ENCODE results near the gene TMSB4X. TPM values are rescaled to one million over a fixed set of nuclear protein-coding genes. Genes with fewer than 3 reads are reported as not detected.

TMSB4X gene
- total and polyA plus RNA-seq, 2 donors (not counting 3 experiments of a cell fraction or from before 2014, with no cell fraction given), result 4,136 to 6,858 TPM

DNA sequence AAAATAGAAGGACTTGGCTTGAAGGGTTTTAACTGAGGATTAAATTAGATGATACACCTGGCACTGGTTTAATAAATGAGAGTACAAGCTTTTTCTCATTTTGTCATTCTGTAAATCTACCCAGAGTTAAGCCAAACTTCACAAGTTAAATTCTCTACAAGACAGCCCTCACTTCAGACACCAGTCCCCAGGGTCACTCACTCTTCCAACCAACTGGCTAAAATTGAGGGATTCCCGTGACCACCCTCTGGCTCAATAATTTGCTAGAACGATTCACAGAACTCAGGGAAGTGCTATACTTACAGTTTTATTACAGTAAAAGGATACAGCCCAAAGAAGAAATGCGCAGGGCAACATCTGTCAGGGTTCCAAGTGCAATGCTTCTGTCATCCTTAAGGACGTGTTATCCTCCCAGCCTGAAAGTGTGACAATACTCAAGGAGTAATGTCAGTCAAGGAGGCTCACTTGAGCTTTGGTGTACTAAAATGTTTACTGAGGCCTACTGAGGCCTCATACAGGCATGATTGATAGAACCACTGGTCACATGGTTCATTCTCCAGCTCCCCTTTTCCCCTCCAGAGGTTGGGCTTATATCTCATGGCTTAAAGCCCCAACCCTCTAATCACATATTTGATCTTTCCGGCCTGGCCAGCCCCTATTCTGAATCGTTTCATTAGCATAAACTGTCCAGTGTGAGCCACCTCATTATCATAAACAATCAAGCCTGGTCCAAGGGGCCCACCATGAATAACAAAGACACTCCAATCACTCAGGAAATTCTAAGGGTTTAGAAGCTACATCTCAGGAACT, 9.6 kb upstream of the TMSB4X start:
- no peak overlapping the region for H3K4me3 ChIP-seq (replicated peaks in 1 of 3; ENCODE audit: insufficient read depth in 1 of 3, low read depth in 1 of 3, low read length in 3 of 3)
- no peaks in the 10 kb centered on the region for H3K27me3 ChIP-seq (ENCODE audit: control insufficient read depth in 2 of 2, insufficient read depth in 2 of 2, low read length in 2 of 2)
- peak overlapping the region; percentile 64 for H2AFZ ChIP-seq (ENCODE audit: low read depth, low read length)
- no peaks in the 10 kb centered on the region for H3K9me3 ChIP-seq (replicated peaks; ENCODE audit: control insufficient read depth, insufficient read depth, low read length)
- POLR2A ChIA-PET, result interaction anchor here (0.7 kb wide), 1 partner anchor 9 kb away, joined by 3 read pairs; no protein-coding TSS in a partner anchor
- H3K79me2 ChIP-seq (ENCODE audit: control insufficient read depth, insufficient read depth, low read length), result no peaks in the 10 kb centered on the region
- H3K4me2 ChIP-seq (ENCODE audit: insufficient read depth, low read length), result no peak overlapping the region
- no peak for DNase-seq (ENCODE audit: low read depth, low spot score)
- H4K20me1 ChIP-seq (replicated peaks; ENCODE audit: control insufficient read depth, extremely low read depth, insufficient read depth, low read length), result no peaks in the 10 kb centered on the region
- H3K9me1 ChIP-seq (replicated peaks; ENCODE audit: control insufficient read depth, extremely low read depth, insufficient read depth, low read length), result no peaks in the 10 kb centered on the region
- no peak overlapping the region for H3K9ac ChIP-seq (replicated peaks; ENCODE audit: extremely low read depth, insufficient read depth, low read length)
- no peak overlapping the region for H3K27ac ChIP-seq (ENCODE audit: insufficient read depth, low read depth, low read length)
- intact Hi-C loops (cut with micrococcal nuclease) (no loop called here), dilution Hi-C loops (cut with MboI; ENCODE audit: extremely low pct_ligation_motif_present, low sequenced_read_pairs) (no loop called here)
- H3K36me3 ChIP-seq (ENCODE audit: control insufficient read depth in 2 of 2, extremely low read depth in 1 of 2, insufficient read depth in 2 of 2, low read length in 2 of 2), result no peaks in the 10 kb centered on the region
- no TSS peak for BruUV-seq (replicated peaks)
- FAIRE-seq, result no peak
- TF ChIP-seq GATA2 (IDR thresholded peaks at IDR 0.05; ENCODE audit: insufficient read depth, insufficient read length, low read depth, low read length), result peak; percentile 60
- TF ChIP-seq, protein P1, sequence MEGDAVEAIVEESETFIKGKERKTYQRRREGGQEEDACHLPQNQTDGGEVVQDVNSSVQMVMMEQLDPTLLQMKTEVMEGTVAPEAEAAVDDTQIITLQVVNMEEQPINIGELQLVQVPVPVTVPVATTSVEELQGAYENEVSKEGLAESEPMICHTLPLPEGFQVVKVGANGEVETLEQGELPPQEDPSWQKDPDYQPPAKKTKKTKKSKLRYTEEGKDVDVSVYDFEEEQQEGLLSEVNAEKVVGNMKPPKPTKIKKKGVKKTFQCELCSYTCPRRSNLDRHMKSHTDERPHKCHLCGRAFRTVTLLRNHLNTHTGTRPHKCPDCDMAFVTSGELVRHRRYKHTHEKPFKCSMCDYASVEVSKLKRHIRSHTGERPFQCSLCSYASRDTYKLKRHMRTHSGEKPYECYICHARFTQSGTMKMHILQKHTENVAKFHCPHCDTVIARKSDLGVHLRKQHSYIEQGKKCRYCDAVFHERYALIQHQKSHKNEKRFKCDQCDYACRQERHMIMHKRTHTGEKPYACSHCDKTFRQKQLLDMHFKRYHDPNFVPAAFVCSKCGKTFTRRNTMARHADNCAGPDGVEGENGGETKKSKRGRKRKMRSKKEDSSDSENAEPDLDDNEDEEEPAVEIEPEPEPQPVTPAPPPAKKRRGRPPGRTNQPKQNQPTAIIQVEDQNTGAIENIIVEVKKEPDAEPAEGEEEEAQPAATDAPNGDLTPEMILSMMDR (IDR thresholded peaks at IDR 0.05; ENCODE audit: extremely low read depth in 1 of 2, insufficient read depth in 1 of 2, low read depth in 1 of 2, low read length in 2 of 2), result no peak
- CTCF ChIA-PET, result interaction anchor here (1.6 kb wide), 1 partner anchor 19 kb away, joined by 9 read pairs; no protein-coding TSS in a partner anchor
- H3K4me1 ChIP-seq (ENCODE audit: control insufficient read depth, extremely low read depth, insufficient read depth, low read length), result peaks cover 9% of the 10 kb centered on the region

DNA sequence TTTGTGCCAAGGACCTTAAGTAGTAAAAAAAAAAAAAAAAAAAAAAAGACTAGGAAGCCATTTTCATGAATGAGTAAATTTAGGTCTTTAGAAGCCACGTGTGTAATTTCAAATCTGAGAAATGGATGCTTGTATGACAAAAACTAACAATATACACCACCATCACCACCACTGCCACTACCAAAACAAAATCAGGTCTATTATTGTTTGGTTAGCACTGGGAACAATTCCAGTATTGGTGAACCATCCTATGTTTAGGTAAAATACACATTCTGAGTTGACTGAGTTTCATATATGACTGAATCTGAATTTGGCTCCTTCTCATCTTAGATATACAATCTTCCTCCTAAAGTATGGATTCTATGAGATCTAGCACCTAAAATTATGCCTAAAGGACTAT, 8.8 kb upstream of the TMSB4X start:
- no peaks in the 10 kb centered on the region for H3K79me2 ChIP-seq (ENCODE audit: control insufficient read depth, insufficient read depth, low read length)
- FAIRE-seq, result no peak
- DNase-seq (ENCODE audit: low read depth, low spot score), result no peak
- POLR2A ChIA-PET, result no interaction called here
- dilution Hi-C loops (cut with MboI; ENCODE audit: extremely low pct_ligation_motif_present, low sequenced_read_pairs) (no loop called here), intact Hi-C loops (cut with micrococcal nuclease) (no loop called here)
- H2AFZ ChIP-seq (ENCODE audit: low read depth, low read length), result no peak overlapping the region
- no peaks in the 10 kb centered on the region for H3K9me1 ChIP-seq (replicated peaks; ENCODE audit: control insufficient read depth, extremely low read depth, insufficient read depth, low read length)
- no peaks in the 10 kb centered on the region for H3K27me3 ChIP-seq (ENCODE audit: control insufficient read depth in 2 of 2, insufficient read depth in 2 of 2, low read length in 2 of 2)
- H3K4me1 ChIP-seq (ENCODE audit: control insufficient read depth, extremely low read depth, insufficient read depth, low read length), result peaks cover 17% of the 10 kb centered on the region
- no peak for TF ChIP-seq GATA2 (IDR thresholded peaks at IDR 0.05; ENCODE audit: insufficient read depth, insufficient read length, low read depth, low read length)
- no peak for TF ChIP-seq MYC (IDR thresholded peaks at IDR 0.05; ENCODE audit: low read depth, low read length)
- TF ChIP-seq, protein P1 (IDR thresholded peaks at IDR 0.05; ENCODE audit: extremely low read depth in 1 of 2, insufficient read depth in 1 of 2, low read depth in 1 of 2, low read length in 2 of 2), result no peak
- no peak for TF ChIP-seq JUN (IDR thresholded peaks at IDR 0.05; ENCODE audit: borderline replicate concordance, insufficient read depth, insufficient read length, low read depth)
- TF ChIP-seq POLR2AphosphoS5 (IDR thresholded peaks at IDR 0.05; ENCODE audit: insufficient read depth, low read depth, low read length), result no peak
- TF ChIP-seq EZH2 (IDR thresholded peaks at IDR 0.05; ENCODE audit: borderline replicate concordance, low read depth, low read length, severe bottlenecking), result no peak
- TF ChIP-seq POLR2A (IDR thresholded peaks at IDR 0.05; ENCODE audit: low read depth, low read length), result no peak
- TF ChIP-seq, protein P2, sequence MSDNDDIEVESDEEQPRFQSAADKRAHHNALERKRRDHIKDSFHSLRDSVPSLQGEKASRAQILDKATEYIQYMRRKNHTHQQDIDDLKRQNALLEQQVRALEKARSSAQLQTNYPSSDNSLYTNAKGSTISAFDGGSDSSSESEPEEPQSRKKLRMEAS (IDR thresholded peaks at IDR 0.05; ENCODE audit: insufficient read depth, insufficient read length), result no peak
- no peak for TF ChIP-seq FOS (IDR thresholded peaks at IDR 0.05; ENCODE audit: borderline replicate concordance, insufficient read depth, low read length)
- BruUV-seq (replicated peaks), result no TSS peak
- H3K4me2 ChIP-seq (ENCODE audit: insufficient read depth, low read length), result no peak overlapping the region
- H3K27ac ChIP-seq (ENCODE audit: insufficient read depth, low read depth, low read length), result no peak overlapping the region
- H3K36me3 ChIP-seq (ENCODE audit: control insufficient read depth in 2 of 2, extremely low read depth in 1 of 2, insufficient read depth in 2 of 2, low read length in 2 of 2), result no peaks in the 10 kb centered on the region
- H4K20me1 ChIP-seq (replicated peaks; ENCODE audit: control insufficient read depth, extremely low read depth, insufficient read depth, low read length), result no peaks in the 10 kb centered on the region
- H3K9me3 ChIP-seq (replicated peaks; ENCODE audit: control insufficient read depth, insufficient read depth, low read length), result no peaks in the 10 kb centered on the region
- H3K9ac ChIP-seq (replicated peaks; ENCODE audit: extremely low read depth, insufficient read depth, low read length), result no peak overlapping the region
- CTCF ChIA-PET, result interaction anchor here (1.6 kb wide), 1 partner anchor 19 kb away, joined by 9 read pairs; no protein-coding TSS in a partner anchor
- H3K4me3 ChIP-seq (replicated peaks in 1 of 3; ENCODE audit: insufficient read depth in 1 of 3, low read depth in 1 of 3, low read length in 3 of 3), result no peak overlapping the region

Measured in endothelial cell of umbilical vein (primary cell).